ENCODE data around the gene LGI4.

DNA sequence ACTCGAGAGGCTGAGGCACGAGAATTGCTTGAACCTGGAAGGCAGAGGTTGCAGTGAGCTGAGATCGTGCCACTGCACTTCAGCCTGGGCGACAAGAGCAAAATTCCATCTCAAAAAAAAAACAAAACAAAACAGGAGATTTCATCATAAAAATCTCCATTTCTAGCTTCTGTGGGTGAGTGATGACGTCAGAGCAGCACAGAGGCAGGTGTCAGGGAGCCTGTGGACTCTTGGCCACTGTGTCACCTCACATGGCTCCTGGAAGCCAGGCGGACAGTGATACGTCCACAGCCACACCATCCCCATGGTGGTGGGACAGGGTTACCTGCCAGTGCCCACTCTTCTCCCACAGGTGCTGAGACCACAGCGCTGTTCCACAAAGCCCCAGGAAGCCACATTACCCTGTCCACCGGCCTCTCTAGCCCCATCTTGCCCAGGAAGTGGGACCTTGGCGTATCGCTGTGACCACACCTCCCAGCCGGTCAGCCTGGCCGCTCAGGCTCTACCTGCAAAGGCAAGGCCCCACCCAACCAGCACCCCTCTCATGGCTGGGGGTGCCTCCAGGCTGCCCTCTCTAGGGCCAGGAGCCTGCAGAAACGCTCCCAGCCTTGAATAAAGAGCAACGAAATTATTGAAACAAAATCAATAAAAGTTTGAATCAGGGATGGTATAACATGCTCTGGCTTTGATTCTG lies 21.7 kb downstream of the LGI4 start:
- TF ChIP-seq ARNTL (CRISPR knock-in tag; IDR thresholded peaks at IDR 0.05; ENCODE audit: borderline replicate concordance, low read depth) (no peak), OSR1 (CRISPR knock-in tag; IDR thresholded peaks at IDR 0.05) (no peak), ISL1 (CRISPR knock-in tag; IDR thresholded peaks at IDR 0.05) (no peak), GLIS3 (CRISPR knock-in tag; IDR thresholded peaks at IDR 0.05) (no peak), RARB (CRISPR knock-in tag; IDR thresholded peaks at IDR 0.05) (no peak)
- TF ChIP-seq, protein P1, sequence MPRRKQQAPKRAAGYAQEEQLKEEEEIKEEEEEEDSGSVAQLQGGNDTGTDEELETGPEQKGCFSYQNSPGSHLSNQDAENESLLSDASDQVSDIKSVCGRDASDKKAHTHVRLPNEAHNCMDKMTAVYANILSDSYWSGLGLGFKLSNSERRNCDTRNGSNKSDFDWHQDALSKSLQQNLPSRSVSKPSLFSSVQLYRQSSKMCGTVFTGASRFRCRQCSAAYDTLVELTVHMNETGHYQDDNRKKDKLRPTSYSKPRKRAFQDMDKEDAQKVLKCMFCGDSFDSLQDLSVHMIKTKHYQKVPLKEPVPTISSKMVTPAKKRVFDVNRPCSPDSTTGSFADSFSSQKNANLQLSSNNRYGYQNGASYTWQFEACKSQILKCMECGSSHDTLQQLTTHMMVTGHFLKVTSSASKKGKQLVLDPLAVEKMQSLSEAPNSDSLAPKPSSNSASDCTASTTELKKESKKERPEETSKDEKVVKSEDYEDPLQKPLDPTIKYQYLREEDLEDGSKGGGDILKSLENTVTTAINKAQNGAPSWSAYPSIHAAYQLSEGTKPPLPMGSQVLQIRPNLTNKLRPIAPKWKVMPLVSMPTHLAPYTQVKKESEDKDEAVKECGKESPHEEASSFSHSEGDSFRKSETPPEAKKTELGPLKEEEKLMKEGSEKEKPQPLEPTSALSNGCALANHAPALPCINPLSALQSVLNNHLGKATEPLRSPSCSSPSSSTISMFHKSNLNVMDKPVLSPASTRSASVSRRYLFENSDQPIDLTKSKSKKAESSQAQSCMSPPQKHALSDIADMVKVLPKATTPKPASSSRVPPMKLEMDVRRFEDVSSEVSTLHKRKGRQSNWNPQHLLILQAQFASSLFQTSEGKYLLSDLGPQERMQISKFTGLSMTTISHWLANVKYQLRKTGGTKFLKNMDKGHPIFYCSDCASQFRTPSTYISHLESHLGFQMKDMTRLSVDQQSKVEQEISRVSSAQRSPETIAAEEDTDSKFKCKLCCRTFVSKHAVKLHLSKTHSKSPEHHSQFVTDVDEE (CRISPR knock-in tag; IDR thresholded peaks at IDR 0.05), result no peak
- TF ChIP-seq, protein P2, sequence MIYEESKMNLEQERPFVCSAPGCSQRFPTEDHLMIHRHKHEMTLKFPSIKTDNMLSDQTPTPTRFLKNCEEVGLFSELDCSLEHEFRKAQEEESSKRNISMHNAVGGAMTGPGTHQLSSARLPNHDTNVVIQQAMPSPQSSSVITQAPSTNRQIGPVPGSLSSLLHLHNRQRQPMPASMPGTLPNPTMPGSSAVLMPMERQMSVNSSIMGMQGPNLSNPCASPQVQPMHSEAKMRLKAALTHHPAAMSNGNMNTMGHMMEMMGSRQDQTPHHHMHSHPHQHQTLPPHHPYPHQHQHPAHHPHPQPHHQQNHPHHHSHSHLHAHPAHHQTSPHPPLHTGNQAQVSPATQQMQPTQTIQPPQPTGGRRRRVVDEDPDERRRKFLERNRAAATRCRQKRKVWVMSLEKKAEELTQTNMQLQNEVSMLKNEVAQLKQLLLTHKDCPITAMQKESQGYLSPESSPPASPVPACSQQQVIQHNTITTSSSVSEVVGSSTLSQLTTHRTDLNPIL (CRISPR knock-in tag; IDR thresholded peaks at IDR 0.05; ENCODE audit: low read depth), result no peak
- TF ChIP-seq, protein P3, sequence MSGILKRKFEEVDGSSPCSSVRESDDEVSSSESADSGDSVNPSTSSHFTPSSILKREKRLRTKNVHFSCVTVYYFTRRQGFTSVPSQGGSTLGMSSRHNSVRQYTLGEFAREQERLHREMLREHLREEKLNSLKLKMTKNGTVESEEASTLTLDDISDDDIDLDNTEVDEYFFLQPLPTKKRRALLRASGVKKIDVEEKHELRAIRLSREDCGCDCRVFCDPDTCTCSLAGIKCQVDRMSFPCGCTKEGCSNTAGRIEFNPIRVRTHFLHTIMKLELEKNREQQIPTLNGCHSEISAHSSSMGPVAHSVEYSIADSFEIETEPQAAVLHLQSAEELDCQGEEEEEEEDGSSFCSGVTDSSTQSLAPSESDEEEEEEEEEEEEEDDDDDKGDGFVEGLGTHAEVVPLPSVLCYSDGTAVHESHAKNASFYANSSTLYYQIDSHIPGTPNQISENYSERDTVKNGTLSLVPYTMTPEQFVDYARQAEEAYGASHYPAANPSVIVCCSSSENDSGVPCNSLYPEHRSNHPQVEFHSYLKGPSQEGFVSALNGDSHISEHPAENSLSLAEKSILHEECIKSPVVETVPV (CRISPR knock-in tag; IDR thresholded peaks at IDR 0.05), result no peak
